Liver (tissue), 9 donors: ENCODE results near the gene TSPYL6. TPM values are rescaled to one million over a fixed set of nuclear protein-coding genes. Genes with fewer than 3 reads are reported as not detected.

Experiments used
- DNase-seq: peaks from one replicate; pipeline ENCODE4 v3.0.0-alpha.2; 2017; ENCODE audit warnings: low spot score
- H3K27ac ChIP-seq, 2 donors: one replicate each; pipeline ENCODE4 v1.7.0; 2013; ENCODE audit warnings: inconsistent platforms in 2 of 2, low read length in 2 of 2, control low read depth in 1 of 2, low read depth in 1 of 2, mild to moderate bottlenecking in 1 of 2
- H3K27me3 ChIP-seq, 4 donors: one replicate each; pipeline versions ENCODE4 v1.6.1 to v1.7.0; 2013; ENCODE audit warnings: low read length in 3 of 4, inconsistent platforms in 1 of 4, mild to moderate bottlenecking in 1 of 4, moderate library complexity in 1 of 4; ENCODE audit not compliant: control insufficient read depth in 4 of 4, insufficient read depth in 4 of 4
- H3K36me3 ChIP-seq, 4 donors: one replicate each; pipeline versions ENCODE4 v1.6.1 to v1.7.0; 2013; ENCODE audit warnings: low read length in 3 of 4, mild to moderate bottlenecking in 3 of 4, low read depth in 1 of 4, moderate library complexity in 1 of 4; ENCODE audit not compliant: control insufficient read depth in 4 of 4, insufficient read depth in 3 of 4
- H3K4me1 ChIP-seq, 4 donors: one replicate each; pipeline versions ENCODE4 v1.6.1 to v1.7.0; 2013; ENCODE audit warnings: low read length in 3 of 4, mild to moderate bottlenecking in 3 of 4, moderate library complexity in 1 of 4; ENCODE audit not compliant: control insufficient read depth in 4 of 4, insufficient read depth in 4 of 4
- H3K4me3 ChIP-seq, 3 donors: one replicate each; pipeline versions ENCODE4 v1.6.1 to v1.7.0; 2013; ENCODE audit warnings: low read length in 3 of 3, control low read depth in 1 of 3, low read depth in 1 of 3, mild to moderate bottlenecking in 1 of 3
- H3K9ac ChIP-seq, 2 donors: one replicate each; pipeline ENCODE4 v1.7.0; 2013; ENCODE audit warnings: low read length in 2 of 2, mild to moderate bottlenecking in 2 of 2, moderate library complexity in 2 of 2, control low read depth in 1 of 2, low read depth in 1 of 2
- H3K9me3 ChIP-seq, 4 donors: one replicate each; pipeline versions ENCODE4 v1.6.1 to v1.7.0; 2013; ENCODE audit warnings: low read length in 3 of 4; ENCODE audit not compliant: control insufficient read depth in 4 of 4
- ATF3 ChIP-seq: IDR thresholded peaks from 2 replicates; pipeline ENCODE4 v1.6.1; 2016; ENCODE audit warnings: antibody characterized with exemption
- EGR1 ChIP-seq, 2 donors: IDR thresholded peaks; 2 replicates each; pipeline ENCODE4 v1.6.1; 2016 to 2018; ENCODE audit warnings: antibody characterized with exemption in 2 of 2, low read depth in 2 of 2
- FOXA2 ChIP-seq: IDR thresholded peaks from 2 replicates; pipeline ENCODE4 v1.6.1; 2016; ENCODE audit warnings: antibody characterized with exemption
- GABPA ChIP-seq, 2 donors: IDR thresholded peaks in 1 of 2; conservative IDR thresholded peaks in 1 of 2; 2 replicates each; pipeline ENCODE4 v1.6.1; 2016; ENCODE audit warnings: antibody characterized with exemption in 2 of 2, mild to moderate bottlenecking in 1 of 2, moderate library complexity in 1 of 2
- HNF4A ChIP-seq, 2 donors: conservative IDR thresholded peaks; 2 replicates each; pipeline ENCODE4 v1.6.1; 2016; ENCODE audit warnings: antibody characterized with exemption in 2 of 2, mild to moderate bottlenecking in 2 of 2
- HNF4G ChIP-seq: IDR thresholded peaks from 2 replicates; pipeline ENCODE4 v1.6.1; 2016; ENCODE audit warnings: antibody characterized with exemption
- MAX ChIP-seq: IDR thresholded peaks from 2 replicates; pipeline ENCODE4 v1.6.1; 2016; ENCODE audit warnings: antibody characterized with exemption
- NR2F2 ChIP-seq: IDR thresholded peaks from 2 replicates; pipeline ENCODE4 v1.6.1; 2016; ENCODE audit warnings: antibody characterized with exemption
- RAD21 ChIP-seq, 2 donors: IDR thresholded peaks; 2 replicates each; pipeline ENCODE4 v1.6.1; 2016; ENCODE audit warnings: antibody characterized with exemption in 2 of 2, mild to moderate bottlenecking in 2 of 2
- REST ChIP-seq: IDR thresholded peaks from 2 replicates; pipeline ENCODE4 v1.6.1; 2016; ENCODE audit warnings: antibody characterized with exemption, mild to moderate bottlenecking
- RXRA ChIP-seq, 2 donors: IDR thresholded peaks; 2 replicates each; pipeline ENCODE4 v1.6.1; 2017 to 2018; ENCODE audit warnings: antibody characterized with exemption in 2 of 2, mild to moderate bottlenecking in 1 of 2
- SP1 ChIP-seq: IDR thresholded peaks from 2 replicates; pipeline ENCODE4 v1.6.1; 2018; ENCODE audit warnings: antibody characterized with exemption, mild to moderate bottlenecking
- YY1 ChIP-seq: IDR thresholded peaks from 2 replicates; pipeline ENCODE4 v1.6.1; 2016; ENCODE audit warnings: antibody characterized with exemption, mild to moderate bottlenecking
- ZBTB33 ChIP-seq: IDR thresholded peaks from 2 replicates; pipeline ENCODE4 v1.6.1; 2016; ENCODE audit warnings: antibody characterized with exemption
- WGBS: extraction: QIAGEN DNeasy Blood & Tissue Kit; methylation state at CpG from one replicate; pipeline ENCODE4 v1.1.7; 2013; 5-methylcytosine and 5-hydroxymethylcytosine counted together
- polyA plus RNA-seq, 2 donors: library from polyadenylated mRNA; stranded (reverse) in 1 of 2; unstranded in 1 of 2; fragments of 200-250 nt in 1 of 2; fragments of >200 nt in 1 of 2; fragmentation: Nextera tagmentation in 1 of 2; extraction: Ambion mirVana in 1 of 2; gene quantifications; one replicate each; pipeline versions ENCODE4 v1.2.1 to v1.2.3, GENCODE V29; 2013 to 2015
- total RNA-seq, 2 donors: library from RNA; depleted of rRNA; stranded (reverse); fragments of >200 nt; gene quantifications; one replicate each; pipeline ENCODE4 v1.2.3, GENCODE V29; 2014
- TF ChIP-seq, protein P1 (sequence below): fragments of 150-350 bp; IDR thresholded peaks from 2 replicates; pipeline ENCODE4 v1.5.1; 2017; ENCODE audit warnings: improper control_type of control experiment, low read depth, low read length; ENCODE audit not compliant: missing input control
- donor health status: healthy.
- donor health status: healthy.
- donor health status: healthy.
- donor health status: healthy.
- donor health status: healthy.

Gene TSPYL6
- total and polyA plus RNA-seq, 4 donors, result under 0.01 to 0.04 TPM; not detected in 2

GRCh38 chr2:54260241-54260595 is 4.2 kb upstream of the TSPYL6 start:
- no peak overlapping the region for H3K4me3 ChIP-seq
- no peak for DNase-seq
- H3K9ac ChIP-seq, result no peak overlapping the region
- no peaks in the 10 kb centered on the region for H3K27me3 ChIP-seq
- TF ChIP-seq SP1 (no peak), MAX (no peak), GABPA (IDR thresholded peaks at IDR 0.05 in 1 of 2, conservative IDR thresholded peaks at IDR 0.05 in 1 of 2) (no peak), RXRA (IDR thresholded peaks at IDR 0.05) (no peak), HNF4G (no peak), ATF3 (no peak), REST (no peak), YY1 (no peak), ZBTB33 (no peak), RAD21 (IDR thresholded peaks at IDR 0.05) (no peak), NR2F2 (no peak), HNF4A (conservative IDR thresholded peaks at IDR 0.05) (no peak), EGR1 (IDR thresholded peaks at IDR 0.05; ENCODE audit: low read depth in 2 of 2) (no peak), FOXA2 (no peak)
- TF ChIP-seq, protein P1, sequence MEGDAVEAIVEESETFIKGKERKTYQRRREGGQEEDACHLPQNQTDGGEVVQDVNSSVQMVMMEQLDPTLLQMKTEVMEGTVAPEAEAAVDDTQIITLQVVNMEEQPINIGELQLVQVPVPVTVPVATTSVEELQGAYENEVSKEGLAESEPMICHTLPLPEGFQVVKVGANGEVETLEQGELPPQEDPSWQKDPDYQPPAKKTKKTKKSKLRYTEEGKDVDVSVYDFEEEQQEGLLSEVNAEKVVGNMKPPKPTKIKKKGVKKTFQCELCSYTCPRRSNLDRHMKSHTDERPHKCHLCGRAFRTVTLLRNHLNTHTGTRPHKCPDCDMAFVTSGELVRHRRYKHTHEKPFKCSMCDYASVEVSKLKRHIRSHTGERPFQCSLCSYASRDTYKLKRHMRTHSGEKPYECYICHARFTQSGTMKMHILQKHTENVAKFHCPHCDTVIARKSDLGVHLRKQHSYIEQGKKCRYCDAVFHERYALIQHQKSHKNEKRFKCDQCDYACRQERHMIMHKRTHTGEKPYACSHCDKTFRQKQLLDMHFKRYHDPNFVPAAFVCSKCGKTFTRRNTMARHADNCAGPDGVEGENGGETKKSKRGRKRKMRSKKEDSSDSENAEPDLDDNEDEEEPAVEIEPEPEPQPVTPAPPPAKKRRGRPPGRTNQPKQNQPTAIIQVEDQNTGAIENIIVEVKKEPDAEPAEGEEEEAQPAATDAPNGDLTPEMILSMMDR, result no peak
- no peaks in the 10 kb centered on the region for H3K4me1 ChIP-seq
- H3K27ac ChIP-seq, result no peak overlapping the region
- peaks cover 0 to 3% (median 0%) of the 10 kb centered on the region in 4 donors for H3K9me3 ChIP-seq
- WGBS, result 96% methylated on average over 2 of the region's 2 CpGs
- H3K36me3 ChIP-seq, result no peaks in the 10 kb centered on the region
